ENCODE results near the gene TOR1AIP1.

The TOR1AIP1 gene

GRCh38 chr1:179939941-179940340 is 57.9 kb downstream of the TOR1AIP1 start:
- H3K9me3 ChIP-seq, result no peaks in the 10 kb centered on the region
- no peaks in the 10 kb centered on the region for H3K27me3 ChIP-seq
- H3K27ac ChIP-seq, result no peak overlapping the region
- no peaks in the 10 kb centered on the region for H3K4me1 ChIP-seq
- intact Hi-C loops (cut with DNase I; ENCODE audit: low total_unique reads), result no loop called here
- H3K4me3 ChIP-seq, result no peak overlapping the region
- DNase-seq, result no peak
- no peaks in the 10 kb centered on the region for H3K36me3 ChIP-seq
- TF ChIP-seq, protein P1, sequence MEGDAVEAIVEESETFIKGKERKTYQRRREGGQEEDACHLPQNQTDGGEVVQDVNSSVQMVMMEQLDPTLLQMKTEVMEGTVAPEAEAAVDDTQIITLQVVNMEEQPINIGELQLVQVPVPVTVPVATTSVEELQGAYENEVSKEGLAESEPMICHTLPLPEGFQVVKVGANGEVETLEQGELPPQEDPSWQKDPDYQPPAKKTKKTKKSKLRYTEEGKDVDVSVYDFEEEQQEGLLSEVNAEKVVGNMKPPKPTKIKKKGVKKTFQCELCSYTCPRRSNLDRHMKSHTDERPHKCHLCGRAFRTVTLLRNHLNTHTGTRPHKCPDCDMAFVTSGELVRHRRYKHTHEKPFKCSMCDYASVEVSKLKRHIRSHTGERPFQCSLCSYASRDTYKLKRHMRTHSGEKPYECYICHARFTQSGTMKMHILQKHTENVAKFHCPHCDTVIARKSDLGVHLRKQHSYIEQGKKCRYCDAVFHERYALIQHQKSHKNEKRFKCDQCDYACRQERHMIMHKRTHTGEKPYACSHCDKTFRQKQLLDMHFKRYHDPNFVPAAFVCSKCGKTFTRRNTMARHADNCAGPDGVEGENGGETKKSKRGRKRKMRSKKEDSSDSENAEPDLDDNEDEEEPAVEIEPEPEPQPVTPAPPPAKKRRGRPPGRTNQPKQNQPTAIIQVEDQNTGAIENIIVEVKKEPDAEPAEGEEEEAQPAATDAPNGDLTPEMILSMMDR (IDR thresholded peaks at IDR 0.05), result no peak

- Histone ChIP-seq H3K4me1 (no peaks in the 10 kb centered on the region), H3K27me3 (no peaks in the 10 kb centered on the region), H3K36me3 (no peaks in the 10 kb centered on the region), H3K4me3 (no peak overlapping the region), H3K27ac (no peak overlapping the region), H3K9me3 (no peaks in the 10 kb centered on the region)
- TF ChIP-seq, protein P1 (IDR thresholded peaks at IDR 0.05), result no peak
- intact Hi-C loops (cut with DNase I; ENCODE audit: low total_unique reads), result no loop called here
- DNase-seq, result no peak
Observed at GRCh38 chr1:179941454-179941853, 59.4 kb downstream of the TOR1AIP1 start.

DNA sequence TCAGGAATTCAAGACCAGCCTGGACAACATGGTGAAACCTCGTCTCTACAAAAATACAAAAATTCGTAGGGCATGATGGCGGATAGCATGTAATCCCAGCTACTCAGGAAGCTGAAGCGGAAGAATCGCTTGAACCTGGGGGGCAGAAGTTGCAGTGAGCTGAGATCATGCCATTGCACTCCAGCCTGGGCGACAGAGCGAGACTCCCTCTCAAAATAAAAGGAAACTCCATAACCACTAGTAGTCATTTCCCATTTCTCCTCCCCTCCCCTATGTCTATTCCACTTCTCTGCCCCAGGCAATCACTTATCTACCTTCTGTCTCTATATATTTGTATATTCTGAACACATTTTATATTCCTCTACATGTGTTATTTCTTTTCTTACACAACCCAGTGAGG is 68.6 kb downstream of the TOR1AIP1 start:
- TF ChIP-seq, protein P1 (IDR thresholded peaks at IDR 0.05), result no peak
- intact Hi-C loops (cut with DNase I; ENCODE audit: low total_unique reads), result loop anchor here (5.0 kb wide), 1 partner anchor 68 kb away; the partner anchor contains the start of gene TOR1AIP1
- no peak overlapping the region for H3K4me3 ChIP-seq
- no peaks in the 10 kb centered on the region for H3K36me3 ChIP-seq
- no peak overlapping the region for H3K27ac ChIP-seq
- no peak for DNase-seq
- H3K27me3 ChIP-seq, result no peaks in the 10 kb centered on the region
- no peaks in the 10 kb centered on the region for H3K9me3 ChIP-seq
- H3K4me1 ChIP-seq, result peaks cover 0 to 7% (median 3%) of the 10 kb centered on the region in 4 donors

GRCh38 chr1:179951383-179952144 is 69.5 kb downstream of the TOR1AIP1 start:
- H3K27ac ChIP-seq, result no peak overlapping the region
- no peaks in the 10 kb centered on the region for H3K27me3 ChIP-seq
- TF ChIP-seq, protein P1 (IDR thresholded peaks at IDR 0.05), result no peak
- no peaks in the 10 kb centered on the region for H3K9me3 ChIP-seq
- peaks cover 0 to 16% (median 9%) of the 10 kb centered on the region in 4 donors for H3K4me1 ChIP-seq
- no peak overlapping the region for H3K4me3 ChIP-seq
- intact Hi-C loops (cut with DNase I; ENCODE audit: low total_unique reads), result loop anchor here (5.0 kb wide), 1 partner anchor 69 kb away; the partner anchor contains the start of gene TOR1AIP1
- no peak for DNase-seq
- H3K36me3 ChIP-seq, result no peaks in the 10 kb centered on the region

DNA sequence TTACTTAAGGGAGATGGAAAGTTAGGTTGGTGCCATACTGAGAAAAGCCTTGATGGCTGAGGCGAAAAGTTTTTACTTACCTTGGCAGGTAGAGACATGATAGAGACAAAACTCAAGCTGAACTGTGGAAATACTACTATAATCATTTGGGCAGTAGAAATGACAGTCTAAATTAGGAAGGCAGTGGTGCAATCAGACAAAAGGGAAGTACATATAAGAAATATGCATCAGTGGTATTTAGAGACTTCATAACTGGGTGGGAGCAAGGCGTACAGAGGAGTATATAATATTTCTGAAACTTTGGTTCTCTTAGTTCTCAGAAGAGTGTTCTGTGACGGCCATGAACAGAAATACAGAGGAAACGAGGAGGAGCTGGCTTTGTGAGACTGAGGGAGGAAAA is 70.1 kb downstream of the TOR1AIP1 start:
- peaks cover 0 to 23% (median 9%) of the 10 kb centered on the region in 4 donors for H3K4me1 ChIP-seq
- no peaks in the 10 kb centered on the region for H3K9me3 ChIP-seq
- no peak overlapping the region for H3K27ac ChIP-seq
- H3K4me3 ChIP-seq, result no peak overlapping the region
- intact Hi-C loops (cut with DNase I; ENCODE audit: low total_unique reads), result loop anchor here (5.0 kb wide), 1 partner anchor 70 kb away; the partner anchor contains the start of gene TOR1AIP1
- H3K27me3 ChIP-seq, result no peaks in the 10 kb centered on the region
- no peak for DNase-seq
- no peaks in the 10 kb centered on the region for H3K36me3 ChIP-seq
- TF ChIP-seq, protein P1 (IDR thresholded peaks at IDR 0.05), result no peak
